ENCODE data around the gene CCR9.

CCR9 gene

DNA sequence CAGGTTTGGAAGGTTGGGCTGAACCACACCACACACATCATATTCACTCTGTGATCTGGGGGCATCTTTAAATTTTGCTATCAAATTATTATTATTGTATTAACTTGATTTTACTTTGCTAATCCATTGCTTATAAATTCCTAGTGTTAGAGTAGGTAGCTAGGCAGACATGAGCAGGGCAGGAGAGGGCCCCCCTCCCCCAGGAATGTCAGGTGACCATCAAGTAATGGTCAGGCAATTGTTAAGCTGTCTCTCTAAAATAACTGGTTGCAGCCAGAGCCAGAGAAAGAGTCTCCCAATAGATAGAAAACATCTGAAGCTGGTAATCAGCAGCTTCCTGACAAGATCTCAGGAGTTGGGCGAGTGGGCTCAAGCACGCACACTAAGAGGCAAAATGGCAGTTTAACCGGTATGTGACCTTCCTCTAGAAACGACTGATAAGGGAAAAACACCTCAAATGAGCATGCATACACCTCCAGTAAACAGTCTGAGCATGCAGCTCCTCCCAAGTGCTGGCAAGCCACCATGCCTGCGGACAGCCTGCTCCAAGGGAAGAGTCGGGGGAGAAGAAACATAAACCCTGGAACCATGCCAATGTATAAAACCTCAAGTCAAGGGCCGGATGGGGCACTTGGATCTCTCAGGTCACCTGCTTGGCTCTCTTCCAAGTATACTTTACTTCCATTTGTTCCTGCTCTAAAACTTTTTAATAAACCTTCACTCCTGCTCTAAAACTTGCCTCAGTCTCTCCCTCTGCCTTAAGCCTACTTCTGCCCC is 53.8 kb downstream of the CCR9 start:
- DNase-seq: no peak

GRCh38 chr3:45940781-45941365 is 54.5 kb downstream of the CCR9 start:
- DNase-seq: no peak

GRCh38 chr3:45942051-45942825 is 55.9 kb downstream of the CCR9 start:
- DNase-seq: no peak

DNA sequence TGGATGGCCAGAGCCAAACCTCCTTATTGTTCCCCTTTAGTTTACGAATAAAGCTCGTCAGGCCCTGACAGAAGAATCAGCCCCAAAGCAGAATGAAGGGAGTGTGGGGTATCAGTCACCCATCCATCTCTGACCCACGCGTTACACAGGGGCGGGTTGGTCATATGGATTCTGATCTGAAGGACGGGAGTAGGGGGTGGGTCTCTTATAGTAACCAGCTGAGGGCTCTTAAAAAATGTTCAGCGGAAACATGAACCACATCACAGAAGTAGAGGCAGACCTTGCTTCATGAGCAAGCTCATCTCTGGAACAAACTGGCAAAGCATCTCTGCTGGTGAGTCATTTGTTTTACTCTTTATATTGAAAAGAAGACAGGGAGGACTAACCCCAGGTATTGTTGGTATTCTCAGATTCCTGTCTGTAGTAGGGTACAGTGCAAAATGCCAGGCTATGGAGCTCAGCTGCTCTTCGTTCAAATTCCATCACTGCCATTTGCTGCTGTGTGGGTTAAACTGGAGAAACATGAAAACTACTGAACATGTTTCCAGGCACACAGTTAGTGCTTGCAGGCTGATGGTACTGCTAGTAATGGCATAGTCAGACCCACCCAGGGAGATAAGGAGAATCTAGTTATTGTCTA is 57.0 kb downstream of the CCR9 start, which contains the start of gene CXCR6:
TSS of gene CXCR6 (plus strand) at position 258 of the 640 bp plus-strand sequence. CDS start 3,018 bp downstream, outside the sequence.
- no peak for DNase-seq

GRCh38 chr3:45944830-45945620 is 58.7 kb downstream of the CCR9 start:
- no peak for DNase-seq

GRCh38 chr3:45946307-45946706 is 60.0 kb downstream of the CCR9 start:
- DNase-seq: no peak

DNA sequence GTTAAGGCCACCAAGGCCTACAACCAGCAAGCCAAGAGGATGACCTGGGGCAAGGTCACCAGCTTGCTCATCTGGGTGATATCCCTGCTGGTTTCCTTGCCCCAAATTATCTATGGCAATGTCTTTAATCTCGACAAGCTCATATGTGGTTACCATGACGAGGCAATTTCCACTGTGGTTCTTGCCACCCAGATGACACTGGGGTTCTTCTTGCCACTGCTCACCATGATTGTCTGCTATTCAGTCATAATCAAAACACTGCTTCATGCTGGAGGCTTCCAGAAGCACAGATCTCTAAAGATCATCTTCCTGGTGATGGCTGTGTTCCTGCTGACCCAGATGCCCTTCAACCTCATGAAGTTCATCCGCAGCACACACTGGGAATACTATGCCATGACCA is 60.5 kb downstream of the CCR9 start:
- DNase-seq: no peak

DNA sequence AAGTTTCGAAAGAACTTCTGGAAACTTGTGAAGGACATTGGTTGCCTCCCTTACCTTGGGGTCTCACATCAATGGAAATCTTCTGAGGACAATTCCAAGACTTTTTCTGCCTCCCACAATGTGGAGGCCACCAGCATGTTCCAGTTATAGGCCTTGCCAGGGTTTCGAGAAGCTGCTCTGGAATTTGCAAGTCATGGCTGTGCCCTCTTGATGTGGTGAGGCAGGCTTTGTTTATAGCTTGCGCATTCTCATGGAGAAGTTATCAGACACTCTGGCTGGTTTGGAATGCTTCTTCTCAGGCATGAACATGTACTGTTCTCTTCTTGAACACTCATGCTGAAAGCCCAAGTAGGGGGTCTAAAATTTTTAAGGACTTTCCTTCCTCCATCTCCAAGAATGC is 61.0 kb downstream of the CCR9 start:
- no peak for DNase-seq

DNA sequence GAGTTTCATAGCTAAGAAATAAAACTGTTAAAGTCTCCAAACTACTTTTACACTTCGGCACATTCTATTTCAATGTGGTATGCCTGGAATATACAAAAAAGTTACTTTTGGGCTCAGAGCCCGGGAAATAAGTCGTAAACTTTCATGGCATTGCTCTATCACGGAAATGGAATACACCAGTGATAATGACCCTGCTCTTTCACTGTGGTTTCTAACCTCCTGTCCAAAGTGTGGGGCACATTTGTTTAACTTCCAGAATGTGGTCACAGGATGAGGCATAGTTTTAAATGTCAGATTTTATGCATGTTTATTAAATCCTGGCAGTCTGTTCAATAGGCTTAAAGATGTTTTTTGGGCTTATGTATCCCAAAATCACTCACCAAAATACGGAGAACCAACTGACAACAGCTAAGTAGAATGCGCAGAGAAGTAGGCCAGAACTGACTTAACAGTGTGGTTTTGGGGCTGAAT is 62.0 kb downstream of the CCR9 start:
- no peak for DNase-seq

DNA sequence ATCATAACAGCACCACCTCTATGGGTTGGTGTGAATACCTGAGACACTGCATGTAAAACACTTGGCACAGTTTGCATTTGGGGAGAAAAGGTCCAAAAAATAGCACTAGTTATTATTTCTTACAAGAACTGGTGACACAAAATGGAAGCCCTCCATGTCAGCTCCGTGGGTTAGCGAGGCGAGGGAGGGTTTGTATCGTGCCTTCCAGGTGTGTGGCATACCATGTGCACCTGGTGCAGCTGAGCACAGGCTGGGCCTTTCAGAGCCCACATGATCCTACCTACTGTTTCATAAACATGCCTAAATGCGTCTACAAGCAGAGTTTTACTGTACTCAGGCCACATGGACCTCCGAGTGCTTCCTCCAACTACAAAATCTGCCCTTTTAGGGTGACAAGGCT is 62.5 kb downstream of the CCR9 start:
- no peak for DNase-seq

GRCh38 chr3:45949432-45949831 is 63.1 kb downstream of the CCR9 start:
- no peak for DNase-seq

DNA sequence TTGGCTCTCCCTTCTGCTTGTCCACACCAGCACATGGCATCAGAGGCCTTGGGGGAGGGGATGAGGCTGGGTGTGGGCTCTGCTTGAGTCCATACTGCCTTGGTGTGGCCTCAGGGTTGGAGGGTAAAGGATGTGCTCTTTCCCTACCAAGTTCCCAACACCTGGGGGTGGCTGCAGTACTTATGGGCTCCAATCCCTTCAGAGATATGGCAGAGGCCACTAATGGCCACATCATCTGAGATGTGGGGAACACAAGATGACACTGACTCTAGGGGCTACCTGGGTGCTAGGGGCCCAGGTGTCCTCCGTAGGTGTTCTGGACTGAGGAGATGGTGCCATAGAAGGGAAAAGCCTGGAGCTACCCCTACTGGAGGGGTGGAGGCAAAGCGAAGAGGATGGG is 63.8 kb downstream of the CCR9 start:
- no peak for DNase-seq

DNA sequence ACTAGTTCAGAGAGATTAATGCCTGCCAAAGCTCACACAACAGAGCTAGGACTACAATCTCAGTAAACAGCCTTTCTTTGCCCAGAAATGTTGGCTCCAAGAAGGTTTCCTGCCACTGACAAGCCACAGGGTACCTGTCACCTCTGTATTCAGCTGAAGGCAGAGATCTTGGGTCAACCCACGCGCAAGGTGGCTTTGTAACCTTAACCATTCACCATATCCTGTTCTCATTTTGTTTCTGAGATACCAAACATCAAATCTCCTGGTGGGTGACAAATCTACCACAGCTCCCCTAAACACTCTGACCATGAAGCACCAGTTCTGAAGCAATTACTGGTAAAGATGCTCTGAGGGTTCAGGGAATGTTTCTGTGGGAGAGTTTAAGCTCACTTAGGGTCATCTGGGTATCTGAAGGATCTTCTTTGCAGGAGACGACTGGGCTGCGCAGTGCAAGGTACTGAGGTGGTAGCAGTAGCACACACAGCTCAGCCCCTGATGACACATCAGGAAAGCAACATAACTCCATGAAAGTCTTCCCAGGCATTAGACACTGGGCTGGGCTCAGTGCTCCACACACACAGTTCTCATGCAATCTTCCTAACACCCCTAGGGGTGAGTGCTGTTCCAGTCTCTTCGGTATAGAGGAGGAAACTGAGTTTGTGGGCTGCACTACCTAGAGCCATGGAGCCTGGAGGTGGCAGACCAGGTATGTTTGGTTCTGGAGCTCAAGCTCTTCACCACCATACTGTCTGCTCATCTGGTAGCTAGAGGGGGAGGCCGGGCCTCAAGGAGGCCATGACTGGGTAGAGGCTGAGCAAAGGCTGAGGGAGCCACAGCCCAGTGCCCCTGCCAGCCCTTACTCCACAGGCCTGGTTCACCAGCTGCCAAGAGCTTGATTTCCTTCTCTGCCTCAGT is 64.6 kb downstream of the CCR9 start:
- DNase-seq: no peak

GRCh38 chr3:45951946-45952345 is 65.6 kb downstream of the CCR9 start:
- no peak for DNase-seq

GRCh38 chr3:45952456-45952855 is 66.1 kb downstream of the CCR9 start:
- DNase-seq: no peak

Measured in NCI-H1092 treated with DMSO at 0.1 percent for 48 hours (cell line).